HG02973 (cell line): ENCODE data around the gene PHF13.
"Not testable (repeated sequence)": the region's sequence is repeated elsewhere in the genome, so short reads cannot be mapped to it uniquely, and the experiment has no call there.

Experiments used
- ATAC-seq: cut with Tn5 transposase; IDR thresholded peaks from one replicate; pipeline ENCODE4 v1.9.1; 2021; ENCODE audit warnings: moderate library complexity; ENCODE audit not compliant: unreplicated experiment

PHF13 gene

GRCh38 chr1:6627031-6627430 lies 13.5 kb downstream of the PHF13 start:
- no peak for ATAC-seq

GRCh38 chr1:6627841-6628545 lies 14.5 kb downstream of the PHF13 start:
- no peak for ATAC-seq

GRCh38 chr1:6628971-6629479 lies 15.5 kb downstream of the PHF13 start:
- no peak for ATAC-seq

- ATAC-seq: no peak
These were observed 16.5 kb downstream of the PHF13 start for GRCh38 chr1:6630027-6630426.

GRCh38 chr1:6631058-6631457 lies 17.5 kb downstream of the PHF13 start:
- ATAC-seq: no peak

- no peak for ATAC-seq
These were observed 19.3 kb downstream of the PHF13 start for GRCh38 chr1:6632588-6633514.

- no peak for ATAC-seq
These were observed 21.0 kb downstream of the PHF13 start for GRCh38 chr1:6634371-6635052.

- ATAC-seq: no peak
These were observed 21.8 kb downstream of the PHF13 start for GRCh38 chr1:6635161-6635909.

GRCh38 chr1:6635910-6636760 lies 22.6 kb downstream of the PHF13 start:
- no peak for ATAC-seq

- ATAC-seq: not testable (repeated sequence)
These were observed 23.2 kb downstream of the PHF13 start for GRCh38 chr1:6636778-6637177.

GRCh38 chr1:6637770-6638169 lies 24.2 kb downstream of the PHF13 start:
- no peak for ATAC-seq

GRCh38 chr1:6638226-6638625 lies 24.7 kb downstream of the PHF13 start:
- no peak for ATAC-seq

GRCh38 chr1:6640867-6641266 lies 27.3 kb downstream of the PHF13 start:
- ATAC-seq: not testable (repeated sequence)

- ATAC-seq: no peak
These were observed 31.5 kb downstream of the PHF13 start for GRCh38 chr1:6645018-6645417.

- no peak for ATAC-seq
These were observed 33.1 kb downstream of the PHF13 start for GRCh38 chr1:6646499-6647148.

- no peak for ATAC-seq
These were observed 35.0 kb downstream of the PHF13 start for GRCh38 chr1:6648556-6648955.

- ATAC-seq: no peak
These were observed 38.4 kb downstream of the PHF13 start for GRCh38 chr1:6651909-6652308.

- no peak for ATAC-seq
These were observed 39.5 kb downstream of the PHF13 start for GRCh38 chr1:6652986-6653385.
